Kidney (tissue), 14 donors: ENCODE data around the gene DNAH11. TPM values are rescaled to one million over a fixed set of nuclear protein-coding genes. Genes with fewer than 3 reads are reported as not detected.

Experiments used
- DNase-seq, 5 donors: peaks; one replicate each; pipeline ENCODE4 v3.0.0-alpha.2; 2013 to 2020
- FAIRE-seq: peaks from 2 replicates; lab custom pipeline; 2012; peaks lifted over from hg19 to GRCh38; lab: Jason Lieb, UNC
- H3K27ac ChIP-seq, 2 donors: one replicate each; pipeline ENCODE4 v1.7.0; 2013; ENCODE audit warnings: low read depth in 2 of 2, low read length in 2 of 2, inconsistent platforms in 1 of 2
- H3K27me3 ChIP-seq: one replicate; pipeline ENCODE4 v1.7.1; 2013; ENCODE audit warnings: low read length, inconsistent platforms; ENCODE audit not compliant: control insufficient read depth, insufficient read depth
- H3K36me3 ChIP-seq, 3 donors: one replicate each; pipeline versions ENCODE4 v1.7.0 to v1.7.1; 2013; ENCODE audit warnings: low read length in 3 of 3, control low read depth in 1 of 3, inconsistent platforms in 1 of 3; ENCODE audit not compliant: insufficient read depth in 3 of 3, control insufficient read depth in 2 of 3
- H3K4me1 ChIP-seq, 3 donors: one replicate each; pipeline versions ENCODE4 v1.7.0 to v1.7.1; 2013; ENCODE audit warnings: low read length in 3 of 3, inconsistent platforms in 1 of 3, low read depth in 1 of 3; ENCODE audit not compliant: control insufficient read depth in 2 of 3, insufficient read depth in 2 of 3
- H3K4me3 ChIP-seq, 3 donors: one replicate each; pipeline versions ENCODE4 v1.7.0 to v1.8.1; 2013; ENCODE audit warnings: low read length in 3 of 3, control low read depth in 1 of 3, inconsistent platforms in 1 of 3
- H3K9ac ChIP-seq, 3 donors: one replicate each; pipeline versions ENCODE4 v1.7.0 to v1.7.1; 2013; ENCODE audit warnings: low read length in 3 of 3, control low read depth in 1 of 3, inconsistent platforms in 1 of 3
- H3K9me3 ChIP-seq, 3 donors: one replicate each; pipeline versions ENCODE4 v1.7.0 to v1.7.1; 2013; ENCODE audit warnings: low read length in 3 of 3, control low read depth in 1 of 3, inconsistent platforms in 1 of 3; ENCODE audit not compliant: control insufficient read depth in 2 of 3, insufficient read depth in 1 of 3
- intact Hi-C: fragments of 100-400 bp; cut with DNase I; formaldehyde crosslinking; loops from one replicate; pipeline ENCODE4 v1.11.1; 2022
- polyA plus RNA-seq: library from polyadenylated mRNA; stranded (reverse); fragments of 350-450 nt; fragmentation: Illumina TruSeq; extraction: RNeasy Lipid Tissue Mini Kit (QIAGEN cat#74804); gene quantifications from one replicate; pipeline ENCODE4 v1.2.3, GENCODE V29; 2014; ENCODE audit warnings: low read depth, low replicate concordance; ENCODE audit not compliant: insufficient read depth
- total RNA-seq: library from RNA; stranded (reverse); fragmentation: NEBNext Ultra II Directional; extraction: Animal tissue kit (Norgen Biotek cat#: 25700); gene quantifications from one replicate; pipeline ENCODE4 v1.2.1, GENCODE V29; 2021
- TF ChIP-seq, protein P1 (sequence below): IDR thresholded peaks from 3 replicates; pipeline ENCODE4 v1.5.1; 2012; ENCODE audit warnings: mild to moderate bottlenecking, moderate library complexity, borderline replicate concordance; ENCODE audit not compliant: insufficient read depth; ENCODE audit errors: extremely low read depth
- donor health status: control.
- donor health status: control.
- donor health status: control.
- donor health status: control.
- donor health status: control.
- donor health status: DM: yes; HTN: yes; CAD: no.
- donor health status: Normal renal cell carcinoma (clear cell type).

The DNAH11 gene
- total and polyA plus RNA-seq, 2 donors from 2014 or later, result 0.58 to 2.3 TPM

- DNase-seq (peak in 2 of 5 donors; percentile 17 to 35), FAIRE-seq (no peak)
- H3K27ac ChIP-seq, result no peak overlapping the region
- intact Hi-C loops, result no loop called here
- no peak overlapping the region for H3K4me3 ChIP-seq
- no peak overlapping the region for H3K9ac ChIP-seq
- H3K36me3 ChIP-seq, result no peaks in the 10 kb centered on the region
- no peaks in the 10 kb centered on the region for H3K9me3 ChIP-seq
- TF ChIP-seq, protein P1, sequence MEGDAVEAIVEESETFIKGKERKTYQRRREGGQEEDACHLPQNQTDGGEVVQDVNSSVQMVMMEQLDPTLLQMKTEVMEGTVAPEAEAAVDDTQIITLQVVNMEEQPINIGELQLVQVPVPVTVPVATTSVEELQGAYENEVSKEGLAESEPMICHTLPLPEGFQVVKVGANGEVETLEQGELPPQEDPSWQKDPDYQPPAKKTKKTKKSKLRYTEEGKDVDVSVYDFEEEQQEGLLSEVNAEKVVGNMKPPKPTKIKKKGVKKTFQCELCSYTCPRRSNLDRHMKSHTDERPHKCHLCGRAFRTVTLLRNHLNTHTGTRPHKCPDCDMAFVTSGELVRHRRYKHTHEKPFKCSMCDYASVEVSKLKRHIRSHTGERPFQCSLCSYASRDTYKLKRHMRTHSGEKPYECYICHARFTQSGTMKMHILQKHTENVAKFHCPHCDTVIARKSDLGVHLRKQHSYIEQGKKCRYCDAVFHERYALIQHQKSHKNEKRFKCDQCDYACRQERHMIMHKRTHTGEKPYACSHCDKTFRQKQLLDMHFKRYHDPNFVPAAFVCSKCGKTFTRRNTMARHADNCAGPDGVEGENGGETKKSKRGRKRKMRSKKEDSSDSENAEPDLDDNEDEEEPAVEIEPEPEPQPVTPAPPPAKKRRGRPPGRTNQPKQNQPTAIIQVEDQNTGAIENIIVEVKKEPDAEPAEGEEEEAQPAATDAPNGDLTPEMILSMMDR, result no peak
- H3K4me1 ChIP-seq, result no peaks in the 10 kb centered on the region
- H3K27me3 ChIP-seq, result no peaks in the 10 kb centered on the region
Measured at GRCh38 chr7:21771906-21772610, 229.2 kb downstream of the DNAH11 start.

- no peaks in the 10 kb centered on the region for H3K9me3 ChIP-seq
- H3K27ac ChIP-seq, result no peak overlapping the region
- FAIRE-seq, result no peak
- intact Hi-C loops, result no loop called here
- no peaks in the 10 kb centered on the region for H3K27me3 ChIP-seq
- no peak for DNase-seq
- no peaks in the 10 kb centered on the region for H3K36me3 ChIP-seq
- no peaks in the 10 kb centered on the region for H3K4me1 ChIP-seq
- no peak overlapping the region for H3K9ac ChIP-seq
- TF ChIP-seq, protein P1, result no peak
- H3K4me3 ChIP-seq, result no peak overlapping the region
Measured at GRCh38 chr7:21773326-21773725, 230.5 kb downstream of the DNAH11 start.

- no peaks in the 10 kb centered on the region for H3K36me3 ChIP-seq
- TF ChIP-seq, protein P1, result no peak
- H3K27me3 ChIP-seq, result no peaks in the 10 kb centered on the region
- no peaks in the 10 kb centered on the region for H3K9me3 ChIP-seq
- no peak overlapping the region for H3K9ac ChIP-seq
- FAIRE-seq (no peak), DNase-seq (no peak)
- H3K27ac ChIP-seq, result no peak overlapping the region
- no peaks in the 10 kb centered on the region for H3K4me1 ChIP-seq
- no peak overlapping the region for H3K4me3 ChIP-seq
- intact Hi-C loops, result no loop called here
Measured at GRCh38 chr7:21777921-21778320, 235.1 kb downstream of the DNAH11 start.
